HEK293T (cell line): Measurements from ENCODE around the gene THOP1.

Source experiments
- ARNT ChIP-seq: fragments of 450-650 bp; IDR thresholded peaks from 2 replicates; pipeline ENCODE4 v1.6.1; 2017; ENCODE audit warnings: mild to moderate bottlenecking
- BHLHE40 ChIP-seq: fragments of 450-650 bp; IDR thresholded peaks from 2 replicates; pipeline ENCODE4 v1.6.1; 2016; ENCODE audit warnings: mild to moderate bottlenecking, moderate library complexity, borderline replicate concordance
- CTBP1 ChIP-seq: fragments of 450-650 bp; IDR thresholded peaks from 2 replicates; pipeline ENCODE4 v1.6.1; 2016; ENCODE audit warnings: borderline replicate concordance
- ELF4 ChIP-seq: fragments of 450-650 bp; IDR thresholded peaks from 2 replicates; pipeline ENCODE4 v1.6.1; 2017; ENCODE audit warnings: antibody characterized with exemption
- FOXK2 ChIP-seq: fragments of 450-650 bp; IDR thresholded peaks from 2 replicates; pipeline ENCODE4 v1.6.1; 2016; ENCODE audit warnings: mild to moderate bottlenecking
- FOXM1 ChIP-seq: fragments of 450-650 bp; IDR thresholded peaks from 2 replicates; pipeline ENCODE4 v1.6.1; 2017; ENCODE audit warnings: mild to moderate bottlenecking, borderline replicate concordance
- HDGF ChIP-seq: fragments of 450-650 bp; IDR thresholded peaks from 2 replicates; pipeline ENCODE4 v1.6.1; 2017; ENCODE audit warnings: antibody characterized with exemption, borderline replicate concordance
- LEF1 ChIP-seq: fragments of 450-650 bp; IDR thresholded peaks from 2 replicates; pipeline ENCODE4 v1.6.1; 2017; ENCODE audit warnings: mild to moderate bottlenecking, borderline replicate concordance
- PKNOX1 ChIP-seq: fragments of 450-650 bp; IDR thresholded peaks from 2 replicates; pipeline ENCODE4 v1.6.1; 2016
- SP1 ChIP-seq: fragments of 450-650 bp; IDR thresholded peaks from 2 replicates; pipeline ENCODE4 v1.6.1; 2017
- SUZ12 ChIP-seq: fragments of 450-650 bp; IDR thresholded peaks from 2 replicates; pipeline ENCODE4 v1.6.1; 2016; ENCODE audit warnings: mild to moderate bottlenecking
- TARDBP ChIP-seq: fragments of 450-650 bp; IDR thresholded peaks from 2 replicates; pipeline ENCODE4 v1.6.1; 2016
- ZNF384 ChIP-seq: fragments of 450-650 bp; IDR thresholded peaks from 2 replicates; pipeline ENCODE4 v1.6.1; 2016

- TF ChIP-seq ARNT = no peak
- no peak for TF ChIP-seq FOXK2
- TF ChIP-seq FOXM1 = no peak
- TF ChIP-seq SP1 = no peak
- no peak for TF ChIP-seq HDGF
- TF ChIP-seq CTBP1 = no peak
- TF ChIP-seq LEF1 = no peak
- no peak for TF ChIP-seq BHLHE40
- no peak for TF ChIP-seq SUZ12
- no peak for TF ChIP-seq ZNF384
- TF ChIP-seq PKNOX1 = no peak
- TF ChIP-seq ELF4 = no peak
- no peak for TF ChIP-seq TARDBP
These were observed 29.9 kb downstream of the THOP1 start for GRCh38 chr19:2815191-2815614.
